Measurements from ENCODE around the gene PSMD10.

PSMD10 gene

DNA sequence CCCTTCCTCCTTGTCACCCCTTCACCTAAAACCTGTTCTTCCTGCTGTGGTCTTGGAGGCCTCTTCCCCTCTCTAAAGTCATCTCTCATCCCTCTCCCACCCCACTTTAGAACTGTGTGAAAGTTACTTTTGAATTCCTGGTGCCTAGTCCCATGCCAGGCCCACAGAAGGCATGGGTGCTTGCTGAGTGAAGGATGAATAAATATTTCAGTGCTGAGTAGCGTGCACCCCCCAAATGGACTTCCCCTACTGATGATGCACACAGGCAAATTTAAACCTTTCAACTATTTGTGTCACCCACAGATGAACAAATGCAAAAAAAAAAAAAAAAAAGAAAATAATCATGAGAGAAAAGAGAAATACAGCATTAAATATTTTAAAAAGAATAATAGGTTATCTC is 19.8 kb downstream of the PSMD10 start:
- no peak for DNase-seq

DNA sequence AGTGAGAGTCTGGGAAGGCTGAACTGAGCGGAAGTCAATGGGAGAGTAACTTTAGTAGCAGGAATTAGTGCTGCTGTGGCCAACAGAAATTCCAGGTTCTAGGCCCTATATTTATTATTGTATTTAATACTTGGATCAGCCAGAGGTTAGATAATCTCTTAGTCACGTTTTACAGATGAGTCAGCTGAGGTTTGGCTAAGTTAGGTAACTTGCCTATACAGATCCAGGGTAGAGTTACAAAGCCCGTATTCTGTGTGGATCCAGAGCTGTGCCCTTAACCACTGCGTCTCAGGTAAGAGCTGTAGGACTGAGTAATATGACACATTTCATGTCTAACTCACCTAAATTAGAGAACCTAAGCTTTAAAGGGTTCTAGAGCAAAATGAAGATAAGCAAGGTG is 20.5 kb downstream of the PSMD10 start:
- DNase-seq: no peak

DNA sequence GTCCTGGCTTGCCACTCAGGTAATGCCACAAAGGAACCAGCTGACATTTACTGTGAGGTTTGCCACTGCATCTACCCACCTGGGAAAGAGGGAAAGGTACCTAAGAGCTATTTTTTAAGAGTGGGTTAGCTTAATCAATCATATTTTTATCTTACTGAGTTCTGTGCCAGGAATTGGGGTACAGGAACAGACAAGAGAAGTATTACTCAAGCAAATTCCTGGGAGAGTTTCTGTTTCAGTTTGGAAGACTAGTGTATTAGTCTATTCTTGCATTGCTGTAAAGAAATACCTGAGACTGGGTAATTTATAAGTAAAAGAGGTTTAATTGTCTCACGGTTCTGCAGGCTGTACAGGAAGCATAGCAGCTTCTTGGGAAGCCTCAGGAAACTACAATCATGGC is 23.2 kb downstream of the PSMD10 start:
- DNase-seq: no peak

DNA sequence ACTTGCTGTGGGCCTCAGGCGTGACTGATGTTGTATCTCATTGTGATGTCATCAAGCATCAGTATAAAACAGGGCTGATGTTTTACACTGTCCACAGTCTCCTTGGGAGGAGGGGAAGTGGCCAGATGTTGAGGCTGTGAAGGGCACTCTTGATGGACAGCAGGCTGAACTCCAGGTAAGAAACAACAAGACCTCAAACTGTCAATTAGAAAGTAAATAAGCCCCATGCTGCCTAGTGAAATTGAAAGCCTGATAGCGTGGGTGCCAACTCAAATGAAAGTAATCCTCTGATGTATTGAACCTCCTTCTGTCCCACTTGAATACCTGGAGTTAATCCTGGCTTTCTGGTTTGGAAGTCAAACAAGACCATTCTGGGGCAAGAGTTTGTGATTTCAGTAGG is 26.7 kb downstream of the PSMD10 start:
- DNase-seq: no peak

DNA sequence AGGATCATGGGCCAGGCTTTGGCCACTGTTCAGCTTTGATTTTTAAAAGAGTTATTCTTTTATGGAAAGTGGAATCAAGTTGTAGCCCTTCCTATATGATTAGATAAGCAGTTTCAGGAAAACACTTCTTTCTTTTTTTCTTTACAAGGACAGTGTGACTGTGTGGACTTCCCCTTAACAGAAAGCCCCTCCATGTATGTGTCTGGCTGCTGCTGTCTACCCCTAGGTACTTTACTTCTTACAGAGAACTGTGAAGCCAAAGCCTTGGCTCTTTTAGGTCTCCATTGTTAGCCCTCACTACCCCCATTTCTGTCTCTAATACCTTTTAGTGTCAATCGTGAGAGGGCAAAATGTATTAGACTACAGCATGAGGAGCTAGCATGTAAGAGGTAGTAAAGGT is 27.3 kb downstream of the PSMD10 start:
- no peak for DNase-seq

DNA sequence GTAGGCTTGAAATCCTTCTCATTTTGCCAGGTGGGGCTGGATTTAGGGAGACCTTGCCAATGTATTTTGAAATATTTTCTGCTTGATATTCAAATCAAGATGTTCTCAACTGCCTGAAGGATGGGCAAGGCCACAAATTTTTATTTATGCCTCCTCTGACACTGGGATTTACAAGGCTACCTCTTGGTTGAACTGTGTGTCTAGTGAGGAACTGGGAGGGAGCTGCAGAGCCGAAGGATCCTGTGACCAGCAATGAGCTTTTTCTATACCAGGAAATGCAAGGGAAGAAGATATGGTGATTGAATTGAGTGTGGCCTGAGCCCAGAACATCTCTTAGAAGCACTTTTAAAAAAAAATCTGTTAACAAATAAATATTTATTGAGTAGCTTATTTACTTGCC is 31.5 kb downstream of the PSMD10 start:
- DNase-seq: no peak

DNA sequence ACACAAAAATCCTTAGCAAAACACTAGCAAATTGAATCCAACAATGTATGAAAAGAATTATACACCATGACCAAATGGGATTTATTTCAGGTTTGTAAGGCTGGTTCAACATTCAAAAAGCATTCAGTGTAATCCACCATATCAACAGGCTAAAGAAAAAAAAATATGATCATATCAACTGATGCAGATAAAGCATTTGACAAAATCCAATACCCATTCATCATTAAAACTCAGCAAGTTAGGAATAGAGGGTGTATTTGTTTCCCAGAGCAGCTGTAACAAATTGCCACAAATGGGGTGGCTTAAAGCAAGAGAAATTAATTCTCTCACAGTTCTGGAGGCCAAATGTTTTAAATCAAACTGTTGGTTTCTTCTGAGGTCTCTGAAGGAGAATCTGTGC is 35.8 kb downstream of the PSMD10 start:
- DNase-seq: peak; percentile 4

DNA sequence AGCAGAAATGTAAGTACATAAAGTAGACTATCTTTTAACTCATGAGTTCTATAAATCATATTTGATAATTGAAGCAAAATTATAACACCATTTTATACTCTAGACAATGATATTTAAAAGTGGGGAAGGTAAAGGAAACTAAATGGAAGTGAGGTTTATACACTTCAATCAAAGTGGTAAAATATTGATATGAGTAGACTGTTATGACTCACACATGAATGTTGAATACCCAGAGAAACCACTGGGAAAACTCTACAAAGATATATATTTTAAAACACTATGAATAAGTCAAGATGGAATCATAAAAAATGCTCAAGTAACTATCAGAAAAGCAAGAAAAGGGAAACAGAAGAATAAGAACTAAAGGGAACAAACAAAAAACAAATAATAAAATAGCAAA is 38.1 kb downstream of the PSMD10 start:
- DNase-seq: no peak

DNA sequence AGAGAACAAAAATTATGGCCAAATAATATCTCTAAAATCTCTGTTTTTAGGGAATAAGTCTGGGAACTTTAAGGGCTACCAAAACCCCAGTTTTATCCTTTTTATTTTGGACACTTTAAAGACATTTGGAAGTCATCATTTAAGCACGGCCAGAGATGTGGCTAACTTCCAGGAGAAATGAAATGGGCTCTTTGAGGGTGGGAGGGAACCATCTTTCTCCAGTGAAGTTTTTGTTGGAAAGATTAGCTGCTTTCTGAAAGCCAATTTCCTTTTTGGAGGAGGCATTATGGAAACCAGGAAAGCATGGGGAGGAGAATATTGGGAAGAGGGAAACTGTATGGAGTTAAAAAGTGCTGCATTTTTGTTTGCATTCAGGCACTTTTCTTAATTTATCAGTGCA is 41.7 kb downstream of the PSMD10 start:
- DNase-seq: peak; percentile 8

DNA sequence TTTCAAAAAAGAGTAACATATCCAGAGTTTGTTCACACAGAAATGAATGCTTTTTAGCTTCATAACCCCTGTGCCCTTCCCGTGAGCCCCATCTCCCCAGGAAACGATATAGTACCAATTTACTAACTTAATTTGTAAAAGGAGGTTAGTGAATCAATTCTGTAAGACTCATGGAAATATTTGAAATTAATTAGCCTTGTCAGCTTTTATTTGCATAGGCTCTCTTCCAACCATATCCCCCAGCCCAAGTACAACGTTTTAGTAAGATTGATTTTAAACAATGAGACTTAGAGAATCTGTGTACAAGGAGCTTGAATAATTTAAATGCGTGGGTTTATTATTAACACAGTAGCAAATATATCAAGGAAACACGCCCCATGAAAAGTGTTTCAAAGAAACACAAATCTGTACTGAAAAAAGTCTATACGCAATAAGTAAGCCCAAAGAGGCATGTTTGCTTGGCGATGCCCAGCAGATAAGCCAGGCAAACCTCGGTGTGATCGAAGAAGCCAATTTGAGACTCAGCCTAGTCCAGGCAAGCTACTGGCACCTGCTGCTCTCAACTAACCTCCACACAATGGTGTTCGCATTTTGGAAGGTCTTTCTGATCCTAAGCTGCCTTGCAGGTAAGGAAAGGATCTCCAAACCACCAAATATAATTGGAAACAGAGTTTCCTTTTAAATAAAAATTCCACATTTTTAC is 46.6 kb downstream of the PSMD10 start, which contains the start of gene VSIG1:
VSIG1 (plus strand) TSS at position 512 of the 703 bp plus-strand sequence; CDS start at position 578, 66 bp downstream.
- no peak for DNase-seq

DNA sequence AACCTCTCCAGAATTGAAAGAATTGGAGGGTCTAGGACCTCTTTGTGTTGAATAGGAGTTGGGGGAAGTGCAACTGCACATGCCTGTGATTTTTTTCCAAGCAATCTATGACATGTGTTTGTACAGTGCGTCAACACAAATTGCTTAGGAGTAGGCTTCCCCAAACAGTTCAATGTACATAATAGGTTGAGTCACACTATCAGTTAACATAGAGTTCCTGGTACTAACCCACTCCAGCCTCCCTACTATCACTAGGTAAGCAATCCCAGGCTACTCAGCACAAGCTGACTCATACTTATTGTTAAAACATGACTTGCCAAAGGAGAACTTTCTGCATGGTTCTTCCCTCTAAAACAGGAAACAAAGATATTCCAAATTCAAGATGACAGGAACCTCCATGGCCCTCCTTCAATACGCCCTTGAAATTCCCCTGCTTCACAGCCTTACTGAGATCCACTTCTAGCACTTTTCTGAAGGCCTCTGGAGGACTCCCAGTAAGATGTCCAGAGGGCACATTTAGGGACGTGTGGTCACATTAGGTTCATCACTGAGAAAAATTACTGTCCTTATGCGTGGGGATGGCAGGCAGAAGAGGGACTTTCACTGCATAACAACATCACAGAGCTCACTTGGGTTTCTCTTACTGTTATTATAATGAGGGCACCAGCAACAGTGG is 54.9 kb downstream of the PSMD10 start:
- no peak for DNase-seq

DNA sequence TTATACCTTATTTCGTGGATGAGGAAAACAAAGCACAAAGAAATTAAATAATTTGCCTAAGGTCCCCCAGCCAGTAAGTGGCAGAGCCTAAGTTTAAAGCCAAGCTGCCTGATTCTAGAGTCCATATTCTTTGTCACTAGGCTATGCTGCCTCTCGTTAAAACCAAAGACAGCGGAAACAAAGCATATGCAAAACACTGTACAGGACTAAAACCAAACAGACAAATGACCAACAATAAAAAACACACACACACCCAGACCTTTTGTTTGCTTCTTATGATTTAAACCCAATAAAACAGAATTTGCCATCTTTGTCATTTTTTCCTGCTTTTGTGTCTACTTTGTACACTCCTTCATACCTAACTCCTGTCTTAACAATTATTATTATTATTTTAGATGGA is 56.6 kb downstream of the PSMD10 start:
- no peak for DNase-seq

All from eye (tissue), 1 donor.